Measurements from ENCODE around the gene KRT79.

Gene KRT79

GRCh38 chr12:52837413-52837741, 3.3 kb upstream of the KRT79 start:
- Histone ChIP-seq H3K9me3 (ENCODE audit: insufficient read depth, low read length) (no peaks in the 10 kb centered on the region), H3K36me3 (ENCODE audit: insufficient read depth, insufficient read length, low read length) (no peaks in the 10 kb centered on the region), H3K4me3 (ENCODE audit: insufficient read length, low read depth) (no peak overlapping the region), H3K4me1 (ENCODE audit: insufficient read depth, insufficient read length) (peaks cover 7% of the 10 kb centered on the region), H3K9ac (ENCODE audit: insufficient read length, low read depth) (no peak overlapping the region), H3K27me3 (ENCODE audit: insufficient read depth, insufficient read length) (no peaks in the 10 kb centered on the region)
- no peak for DNase-seq (ENCODE audit: low read depth, low spot score)
- TF ChIP-seq YY1 (IDR thresholded peaks at IDR 0.05; ENCODE audit: insufficient read depth, insufficient read length) (no peak), SUZ12 (IDR thresholded peaks at IDR 0.05; ENCODE audit: extremely low read depth, insufficient read depth, insufficient read length) (no peak), ZNF274 (IDR thresholded peaks at IDR 0.05; ENCODE audit: low read depth, low read length) (no peak)

- no peak overlapping the region for H3K4me3 ChIP-seq (ENCODE audit: insufficient read length, low read depth)
- H3K9ac ChIP-seq (ENCODE audit: insufficient read length, low read depth): no peak overlapping the region
- TF ChIP-seq YY1 (IDR thresholded peaks at IDR 0.05; ENCODE audit: insufficient read depth, insufficient read length): no peak
- no peak for TF ChIP-seq SUZ12 (IDR thresholded peaks at IDR 0.05; ENCODE audit: extremely low read depth, insufficient read depth, insufficient read length)
- no peak for TF ChIP-seq ZNF274 (IDR thresholded peaks at IDR 0.05; ENCODE audit: low read depth, low read length)
- H3K36me3 ChIP-seq (ENCODE audit: insufficient read depth, insufficient read length, low read length): no peaks in the 10 kb centered on the region
- no peaks in the 10 kb centered on the region for H3K27me3 ChIP-seq (ENCODE audit: insufficient read depth, insufficient read length)
- H3K9me3 ChIP-seq (ENCODE audit: insufficient read depth, low read length): no peaks in the 10 kb centered on the region
- no peak for DNase-seq (ENCODE audit: low read depth, low spot score)
- peaks cover 7% of the 10 kb centered on the region for H3K4me1 ChIP-seq (ENCODE audit: insufficient read depth, insufficient read length)
Observed at GRCh38 chr12:52836491-52837412, 2.6 kb upstream of the KRT79 start.

GRCh38 chr12:52836042-52836466, 1.9 kb upstream of the KRT79 start:
- Histone ChIP-seq H3K27me3 (ENCODE audit: insufficient read depth, insufficient read length) (no peaks in the 10 kb centered on the region), H3K9me3 (ENCODE audit: insufficient read depth, low read length) (no peaks in the 10 kb centered on the region), H3K9ac (ENCODE audit: insufficient read length, low read depth) (no peak overlapping the region), H3K36me3 (ENCODE audit: insufficient read depth, insufficient read length, low read length) (no peaks in the 10 kb centered on the region), H3K4me1 (ENCODE audit: insufficient read depth, insufficient read length) (peaks cover 7% of the 10 kb centered on the region), H3K4me3 (ENCODE audit: insufficient read length, low read depth) (no peak overlapping the region)
- DNase-seq (ENCODE audit: low read depth, low spot score): no peak
- TF ChIP-seq YY1 (IDR thresholded peaks at IDR 0.05; ENCODE audit: insufficient read depth, insufficient read length) (no peak), SUZ12 (IDR thresholded peaks at IDR 0.05; ENCODE audit: extremely low read depth, insufficient read depth, insufficient read length) (no peak), ZNF274 (IDR thresholded peaks at IDR 0.05; ENCODE audit: low read depth, low read length) (no peak)

GRCh38 chr12:52835271-52836041, 1.3 kb upstream of the KRT79 start:
- no peak overlapping the region for H3K9ac ChIP-seq (ENCODE audit: insufficient read length, low read depth)
- TF ChIP-seq SUZ12 (IDR thresholded peaks at IDR 0.05; ENCODE audit: extremely low read depth, insufficient read depth, insufficient read length) (no peak), YY1 (IDR thresholded peaks at IDR 0.05; ENCODE audit: insufficient read depth, insufficient read length) (no peak), ZNF274 (IDR thresholded peaks at IDR 0.05; ENCODE audit: low read depth, low read length) (no peak)
- H3K4me1 ChIP-seq (ENCODE audit: insufficient read depth, insufficient read length): peaks cover 7% of the 10 kb centered on the region
- H3K9me3 ChIP-seq (ENCODE audit: insufficient read depth, low read length): no peaks in the 10 kb centered on the region
- DNase-seq (ENCODE audit: low read depth, low spot score): no peak
- no peak overlapping the region for H3K4me3 ChIP-seq (ENCODE audit: insufficient read length, low read depth)
- no peaks in the 10 kb centered on the region for H3K36me3 ChIP-seq (ENCODE audit: insufficient read depth, insufficient read length, low read length)
- H3K27me3 ChIP-seq (ENCODE audit: insufficient read depth, insufficient read length): no peaks in the 10 kb centered on the region

- H3K36me3 ChIP-seq (ENCODE audit: insufficient read depth, insufficient read length, low read length): no peaks in the 10 kb centered on the region
- H3K9me3 ChIP-seq (ENCODE audit: insufficient read depth, low read length): no peaks in the 10 kb centered on the region
- TF ChIP-seq SUZ12 (IDR thresholded peaks at IDR 0.05; ENCODE audit: extremely low read depth, insufficient read depth, insufficient read length) (no peak), ZNF274 (IDR thresholded peaks at IDR 0.05; ENCODE audit: low read depth, low read length) (no peak), YY1 (IDR thresholded peaks at IDR 0.05; ENCODE audit: insufficient read depth, insufficient read length) (no peak)
- no peaks in the 10 kb centered on the region for H3K27me3 ChIP-seq (ENCODE audit: insufficient read depth, insufficient read length)
- H3K9ac ChIP-seq (ENCODE audit: insufficient read length, low read depth): no peak overlapping the region
- no peak overlapping the region for H3K4me3 ChIP-seq (ENCODE audit: insufficient read length, low read depth)
- DNase-seq (ENCODE audit: low read depth, low spot score): no peak
- peaks cover 7% of the 10 kb centered on the region for H3K4me1 ChIP-seq (ENCODE audit: insufficient read depth, insufficient read length)
Observed at GRCh38 chr12:52834727-52835001, 553 bp upstream of the KRT79 start.

- Histone ChIP-seq H3K36me3 (ENCODE audit: insufficient read depth, insufficient read length, low read length) (no peaks in the 10 kb centered on the region), H3K4me1 (ENCODE audit: insufficient read depth, insufficient read length) (peaks cover 7% of the 10 kb centered on the region), H3K9me3 (ENCODE audit: insufficient read depth, low read length) (no peaks in the 10 kb centered on the region), H3K27me3 (ENCODE audit: insufficient read depth, insufficient read length) (no peaks in the 10 kb centered on the region), H3K9ac (ENCODE audit: insufficient read length, low read depth) (no peak overlapping the region), H3K4me3 (ENCODE audit: insufficient read length, low read depth) (no peak overlapping the region)
- no peak for DNase-seq (ENCODE audit: low read depth, low spot score)
- no peak for TF ChIP-seq YY1 (IDR thresholded peaks at IDR 0.05; ENCODE audit: insufficient read depth, insufficient read length)
- TF ChIP-seq SUZ12 (IDR thresholded peaks at IDR 0.05; ENCODE audit: extremely low read depth, insufficient read depth, insufficient read length): no peak
- no peak for TF ChIP-seq ZNF274 (IDR thresholded peaks at IDR 0.05; ENCODE audit: low read depth, low read length)
Observed at GRCh38 chr12:52832985-52833905, 866 bp downstream of the KRT79 start.
